HG03457 (cell line): ENCODE results near the gene FAM53C.
"Not testable (repeated sequence)": the region's sequence is repeated elsewhere in the genome, so short reads cannot be mapped to it uniquely, and the experiment has no call there.

Experiments used
- ATAC-seq: cut with Tn5 transposase; IDR thresholded peaks from one replicate; pipeline ENCODE4 v1.9.1; 2021; ENCODE audit warnings: moderate number of reproducible peaks; ENCODE audit not compliant: unreplicated experiment

The FAM53C gene

GRCh38 chr5:138389332-138389731 lies 51.3 kb downstream of the FAM53C start:
- ATAC-seq = no peak

GRCh38 chr5:138389911-138390310 lies 51.8 kb downstream of the FAM53C start:
- ATAC-seq = not testable (repeated sequence)

- ATAC-seq = no peak
Measured at GRCh38 chr5:138391859-138392386, 53.9 kb downstream of the FAM53C start.
